Measurements from ENCODE around the gene LEPROT. TPM values are rescaled to one million over a fixed set of nuclear protein-coding genes. Genes with fewer than 3 reads are reported as not detected.

Gene LEPROT
- total and polyA plus RNA-seq, 2 of the 8 experiments (the other 6 are each of a cell fraction or from before 2014, with no cell fraction given) = 25.7 to 27.2 TPM

DNA sequence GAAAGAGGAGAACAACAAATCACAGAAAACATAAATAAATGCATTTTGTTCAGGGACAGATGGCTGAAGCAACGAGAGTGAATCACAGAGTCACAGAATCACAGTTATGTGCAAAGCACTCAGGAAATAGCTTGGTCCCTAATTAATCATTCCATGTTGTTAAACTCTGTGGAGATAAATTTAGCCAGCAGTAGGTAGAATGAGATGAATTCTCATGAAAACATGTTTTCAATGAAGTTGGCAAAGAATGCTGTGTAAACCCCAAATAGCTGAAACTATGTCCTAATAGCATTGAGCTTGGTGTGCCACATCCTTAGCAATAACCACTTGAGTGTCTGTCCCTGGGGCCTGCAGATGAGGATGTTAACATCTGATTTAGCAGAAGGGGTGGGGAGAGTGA, 20.4 kb downstream of the LEPROT start (continued):
- no peak for TF ChIP-seq CBX8 (IDR thresholded peaks at IDR 0.05; ENCODE audit: borderline replicate concordance, low read depth, low read length)
- no peak for TF ChIP-seq HDAC2 (IDR thresholded peaks at IDR 0.05; ENCODE audit: borderline replicate concordance in 1 of 2, low read depth in 2 of 2, low read length in 2 of 2)
- TF ChIP-seq KDM1A (IDR thresholded peaks at IDR 0.05; ENCODE audit: borderline replicate concordance, low read length) = no peak

Measured in H1 (cell line).